ENCODE measurements around the gene OCIAD2.

DNA sequence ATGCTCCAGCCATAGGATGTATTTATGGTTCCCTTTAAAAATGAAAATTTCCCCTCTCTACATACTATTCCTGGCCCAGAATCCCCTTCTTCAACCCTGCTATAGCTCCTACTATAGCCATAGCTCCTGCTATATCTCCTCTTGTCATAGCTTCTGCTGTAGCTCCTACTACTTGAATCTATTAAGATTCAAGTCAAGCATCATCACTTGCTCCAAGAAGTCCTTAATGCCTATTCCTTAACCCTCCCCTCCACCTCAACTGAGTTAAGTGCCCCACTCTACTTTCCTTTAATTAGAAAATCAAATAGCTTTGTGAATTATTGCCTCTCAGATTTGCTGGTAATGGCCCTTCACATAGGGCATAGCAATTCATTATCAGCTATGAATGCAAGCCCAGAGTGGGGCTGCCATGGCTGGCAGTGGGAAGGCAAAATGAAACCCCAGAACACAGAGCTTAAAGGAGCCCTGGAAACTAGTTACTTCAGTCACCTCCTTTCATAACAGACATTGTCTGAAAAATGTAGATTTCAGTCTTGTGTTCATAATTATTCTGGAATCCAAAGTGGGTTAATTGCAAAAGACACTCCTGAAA lies 15.4 kb downstream of the OCIAD2 start:
- TF ChIP-seq, protein P1, sequence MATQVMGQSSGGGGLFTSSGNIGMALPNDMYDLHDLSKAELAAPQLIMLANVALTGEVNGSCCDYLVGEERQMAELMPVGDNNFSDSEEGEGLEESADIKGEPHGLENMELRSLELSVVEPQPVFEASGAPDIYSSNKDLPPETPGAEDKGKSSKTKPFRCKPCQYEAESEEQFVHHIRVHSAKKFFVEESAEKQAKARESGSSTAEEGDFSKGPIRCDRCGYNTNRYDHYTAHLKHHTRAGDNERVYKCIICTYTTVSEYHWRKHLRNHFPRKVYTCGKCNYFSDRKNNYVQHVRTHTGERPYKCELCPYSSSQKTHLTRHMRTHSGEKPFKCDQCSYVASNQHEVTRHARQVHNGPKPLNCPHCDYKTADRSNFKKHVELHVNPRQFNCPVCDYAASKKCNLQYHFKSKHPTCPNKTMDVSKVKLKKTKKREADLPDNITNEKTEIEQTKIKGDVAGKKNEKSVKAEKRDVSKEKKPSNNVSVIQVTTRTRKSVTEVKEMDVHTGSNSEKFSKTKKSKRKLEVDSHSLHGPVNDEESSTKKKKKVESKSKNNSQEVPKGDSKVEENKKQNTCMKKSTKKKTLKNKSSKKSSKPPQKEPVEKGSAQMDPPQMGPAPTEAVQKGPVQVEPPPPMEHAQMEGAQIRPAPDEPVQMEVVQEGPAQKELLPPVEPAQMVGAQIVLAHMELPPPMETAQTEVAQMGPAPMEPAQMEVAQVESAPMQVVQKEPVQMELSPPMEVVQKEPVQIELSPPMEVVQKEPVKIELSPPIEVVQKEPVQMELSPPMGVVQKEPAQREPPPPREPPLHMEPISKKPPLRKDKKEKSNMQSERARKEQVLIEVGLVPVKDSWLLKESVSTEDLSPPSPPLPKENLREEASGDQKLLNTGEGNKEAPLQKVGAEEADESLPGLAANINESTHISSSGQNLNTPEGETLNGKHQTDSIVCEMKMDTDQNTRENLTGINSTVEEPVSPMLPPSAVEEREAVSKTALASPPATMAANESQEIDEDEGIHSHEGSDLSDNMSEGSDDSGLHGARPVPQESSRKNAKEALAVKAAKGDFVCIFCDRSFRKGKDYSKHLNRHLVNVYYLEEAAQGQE (IDR thresholded peaks at IDR 0.05), result no peak
- TF ChIP-seq, protein P2, sequence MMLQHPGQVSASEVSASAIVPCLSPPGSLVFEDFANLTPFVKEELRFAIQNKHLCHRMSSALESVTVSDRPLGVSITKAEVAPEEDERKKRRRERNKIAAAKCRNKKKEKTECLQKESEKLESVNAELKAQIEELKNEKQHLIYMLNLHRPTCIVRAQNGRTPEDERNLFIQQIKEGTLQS (IDR thresholded peaks at IDR 0.05), result no peak
- TF ChIP-seq, protein P3, sequence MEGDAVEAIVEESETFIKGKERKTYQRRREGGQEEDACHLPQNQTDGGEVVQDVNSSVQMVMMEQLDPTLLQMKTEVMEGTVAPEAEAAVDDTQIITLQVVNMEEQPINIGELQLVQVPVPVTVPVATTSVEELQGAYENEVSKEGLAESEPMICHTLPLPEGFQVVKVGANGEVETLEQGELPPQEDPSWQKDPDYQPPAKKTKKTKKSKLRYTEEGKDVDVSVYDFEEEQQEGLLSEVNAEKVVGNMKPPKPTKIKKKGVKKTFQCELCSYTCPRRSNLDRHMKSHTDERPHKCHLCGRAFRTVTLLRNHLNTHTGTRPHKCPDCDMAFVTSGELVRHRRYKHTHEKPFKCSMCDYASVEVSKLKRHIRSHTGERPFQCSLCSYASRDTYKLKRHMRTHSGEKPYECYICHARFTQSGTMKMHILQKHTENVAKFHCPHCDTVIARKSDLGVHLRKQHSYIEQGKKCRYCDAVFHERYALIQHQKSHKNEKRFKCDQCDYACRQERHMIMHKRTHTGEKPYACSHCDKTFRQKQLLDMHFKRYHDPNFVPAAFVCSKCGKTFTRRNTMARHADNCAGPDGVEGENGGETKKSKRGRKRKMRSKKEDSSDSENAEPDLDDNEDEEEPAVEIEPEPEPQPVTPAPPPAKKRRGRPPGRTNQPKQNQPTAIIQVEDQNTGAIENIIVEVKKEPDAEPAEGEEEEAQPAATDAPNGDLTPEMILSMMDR (IDR thresholded peaks at IDR 0.05; ENCODE audit: low read depth, low read length, missing input control), result no peak
- TF ChIP-seq SP1 (IDR thresholded peaks at IDR 0.05) (no peak), JUND (IDR thresholded peaks at IDR 0.05) (no peak), RAD21 (IDR thresholded peaks at IDR 0.05) (no peak)
